Measurements from ENCODE around the gene TCAP. TPM values are rescaled to one million over a fixed set of nuclear protein-coding genes. Genes with fewer than 3 reads are reported as not detected.

The TCAP gene
- total RNA-seq, 1 experiment from 2014 or later: 2.1 TPM

DNA sequence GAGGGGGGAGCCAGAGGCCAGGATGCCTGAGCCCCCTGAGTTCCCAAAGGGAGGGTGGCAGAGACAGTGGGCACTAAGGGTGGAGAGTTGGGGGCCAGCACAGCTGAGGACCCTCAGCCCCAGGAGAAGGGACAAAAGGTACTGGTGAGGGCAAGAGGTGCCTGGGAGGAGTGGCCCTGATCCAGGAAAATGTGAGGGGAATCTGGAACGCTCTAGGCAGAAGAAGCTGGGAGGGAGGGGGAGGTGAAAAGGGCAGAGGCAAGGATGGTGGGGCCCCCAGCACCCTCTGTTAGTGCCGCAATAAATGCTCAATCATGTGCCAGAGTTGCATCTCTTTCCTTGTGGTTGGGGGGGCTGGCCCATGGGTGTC lies 1.1 kb downstream of the TCAP start:
- Histone ChIP-seq H3K4me2 (ENCODE audit: insufficient read depth, insufficient read length, low read length) (no peak overlapping the region), H2AK5ac (ENCODE audit: insufficient read length, low read length) (no peak overlapping the region), H3K79me1 (ENCODE audit: insufficient read depth, low read depth, low read length, poor library complexity, severe bottlenecking) (no peaks in the 10 kb centered on the region), H3K14ac (ENCODE audit: insufficient read depth, low read length) (no peak overlapping the region), H3T11ph (ENCODE audit: low read length) (no peak overlapping the region), H3K9me3 (ENCODE audit: control insufficient read depth, low read depth, low read length) (no peaks in the 10 kb centered on the region), H2BK120ac (ENCODE audit: low read depth, low read length, poor library complexity, severe bottlenecking) (no peak overlapping the region), H2AFZ (ENCODE audit: low read length) (no peak overlapping the region), H3K18ac (ENCODE audit: insufficient read length, low read depth, low read length) (no peak overlapping the region), H3K27ac (ENCODE audit: insufficient read length, low read depth, low read length) (no peak overlapping the region), H2BK15ac (ENCODE audit: low read depth, low read length) (no peak overlapping the region), H3K4ac (ENCODE audit: low read depth, low read length) (no peak overlapping the region), H4K91ac (ENCODE audit: insufficient read length, low read depth, low read length) (no peak overlapping the region), H3K79me2 (ENCODE audit: insufficient read depth, low read length) (no peaks in the 10 kb centered on the region), H3K27me3 (ENCODE audit: insufficient read depth, low read length) (peaks cover 3% of the 10 kb centered on the region; the same call in 1 of the 2 replicates), H3K9ac (ENCODE audit: extremely low read depth, insufficient read length, low read length) (no peak overlapping the region), H4K5ac (ENCODE audit: insufficient read length, low read depth, low read length) (no peak overlapping the region), H4K20me1 (ENCODE audit: control insufficient read depth, insufficient read depth, insufficient read length) (no peaks in the 10 kb centered on the region), H3K56ac (ENCODE audit: insufficient read length, low read depth, low read length) (no peak overlapping the region), H3K4me1 (ENCODE audit: insufficient read depth, low read length) (peaks cover 6% of the 10 kb centered on the region; the same call in 1 of the 2 replicates), H4K8ac (replicated peaks; ENCODE audit: insufficient read length, low read depth, low read length) (no peak overlapping the region), H3K23ac (ENCODE audit: insufficient read length, low read depth, low read length) (no peak overlapping the region), H2BK5ac (ENCODE audit: insufficient read length, low read length) (no peak overlapping the region), H3K23me2 (ENCODE audit: insufficient read length, low read depth, low read length, poor library complexity, severe bottlenecking) (peaks cover 6% of the 10 kb centered on the region), H2BK12ac (ENCODE audit: insufficient read length, low read depth, low read length) (no peak overlapping the region), H2BK20ac (ENCODE audit: low read depth, low read length, poor library complexity, severe bottlenecking) (no peak overlapping the region)
- H3K4me1 Mint-ChIP-seq: peaks cover 33 to 50% of the 10 kb centered on the region in 2 experiments
- no peak for TF ChIP-seq CTCF (conservative IDR thresholded peaks at IDR 0.05)
- H3K36me3 Mint-ChIP-seq (ENCODE audit: insufficient read depth in 1 of 3, low read depth in 3 of 3): peaks cover 1 to 4% (median 3%) of the 10 kb centered on the region in 3 experiments; a peak in 6 of 7 replicates
- H3K4me3 Mint-ChIP-seq: peak overlapping the region in 1 of 2 experiments; percentile 53; a peak in 1 of 5 replicates
- no peak for DNase-seq
- H3K27me3 Mint-ChIP-seq (ENCODE audit: low read depth): peaks cover 62% of the 10 kb centered on the region
- no peak overlapping the region for H3K27ac Mint-ChIP-seq
- no CpG with 5 or more reads among the region's 2 CpGs for WGBS (ENCODE audit: extremely low coverage, insufficient read length, low lambda C conversion rate)
- H3K9me3 Mint-ChIP-seq: no peaks in the 10 kb centered on the region; a peak in 1 of 5 replicates
